DOHH2 (cell line): ENCODE measurements around the gene UTS2.

Experiments
- H3F3A ChIP-seq: fragments of 200-600 bp; sonication (generic), shearing (Covaris generic); 2 replicates; pipeline ENCODE4 v1.6.0; 2016; ENCODE audit warnings: antibody characterized with exemption, mild to moderate bottlenecking; ENCODE audit not compliant: control insufficient read depth, insufficient read depth
- H3K27ac ChIP-seq: fragments of 200-600 bp; sonication (generic); 2 replicates; pipeline ENCODE4 v1.5.1; 2014; ENCODE audit warnings: low read depth, mild to moderate bottlenecking, low read length, moderate library complexity
- H3K27me3 ChIP-seq: fragments of 200-600 bp; sonication (generic); 2 replicates; pipeline ENCODE4 v1.6.1; 2014; ENCODE audit warnings: mild to moderate bottlenecking, low read length, mixed read lengths; ENCODE audit not compliant: control insufficient read depth
- H3K36me3 ChIP-seq: fragments of 200-600 bp; sonication (generic); 2 replicates; pipeline ENCODE4 v1.6.1; 2014; ENCODE audit warnings: mild to moderate bottlenecking, low read length, moderate library complexity, mixed read lengths; ENCODE audit not compliant: control insufficient read depth
- H3K4me1 ChIP-seq: fragments of 200-600 bp; sonication (generic); 2 replicates; pipeline ENCODE4 v1.6.1; 2014; ENCODE audit warnings: mild to moderate bottlenecking, low read length, mixed read lengths; ENCODE audit not compliant: control insufficient read depth
- H3K4me2 ChIP-seq: fragments of 200-600 bp; sonication (generic); 2 replicates; pipeline ENCODE4 v1.6.0; 2014; ENCODE audit warnings: mild to moderate bottlenecking, low read length, moderate library complexity
- H3K4me3 ChIP-seq: fragments of 200-600 bp; sonication (generic); 2 replicates; pipeline ENCODE4 v1.5.1; 2014; ENCODE audit warnings: mild to moderate bottlenecking, low read length, mixed read lengths
- H3K79me2 ChIP-seq: fragments of 200-600 bp; sonication (generic); 2 replicates; pipeline ENCODE4 v1.6.1; 2014; ENCODE audit warnings: mild to moderate bottlenecking, low read length, mixed read lengths; ENCODE audit not compliant: control insufficient read depth
- H3K9me2 ChIP-seq: fragments of 200-600 bp; sonication (generic); replicated peaks from 2 replicates; pipeline ENCODE4 v1.6.1; 2014; ENCODE audit warnings: mild to moderate bottlenecking, low read length, mixed read lengths; ENCODE audit not compliant: control insufficient read depth
- H3K9me3 ChIP-seq: fragments of 200-600 bp; sonication (generic); 2 replicates; pipeline ENCODE4 v1.6.1; 2014; ENCODE audit warnings: antibody characterized with exemption, low read length, mixed read lengths; ENCODE audit not compliant: control insufficient read depth, insufficient read depth
- H4K20me1 ChIP-seq: fragments of 200-600 bp; sonication (generic); 2 replicates; pipeline ENCODE4 v1.6.0; 2014; ENCODE audit warnings: low read depth, mild to moderate bottlenecking, antibody characterized with exemption, low read length, moderate library complexity; ENCODE audit not compliant: control insufficient read depth, insufficient read depth
- EZH2phosphoT487 ChIP-seq: fragments of 200-600 bp; sonication (generic); IDR thresholded peaks from 2 replicates; pipeline ENCODE4 v1.6.1; 2017; ENCODE audit warnings: borderline replicate concordance, mild to moderate bottlenecking, antibody characterized with exemption, low read length, moderate library complexity, mixed read lengths
- TF ChIP-seq, protein P1 (sequence below): fragments of 200-600 bp; sonication (generic); IDR thresholded peaks from one replicate; pipeline ENCODE4 v1.5.1; 2014; ENCODE audit warnings: antibody characterized with exemption, mild to moderate bottlenecking, low read depth, low read length; ENCODE audit not compliant: poor library complexity, severe bottlenecking

The UTS2 gene

DNA sequence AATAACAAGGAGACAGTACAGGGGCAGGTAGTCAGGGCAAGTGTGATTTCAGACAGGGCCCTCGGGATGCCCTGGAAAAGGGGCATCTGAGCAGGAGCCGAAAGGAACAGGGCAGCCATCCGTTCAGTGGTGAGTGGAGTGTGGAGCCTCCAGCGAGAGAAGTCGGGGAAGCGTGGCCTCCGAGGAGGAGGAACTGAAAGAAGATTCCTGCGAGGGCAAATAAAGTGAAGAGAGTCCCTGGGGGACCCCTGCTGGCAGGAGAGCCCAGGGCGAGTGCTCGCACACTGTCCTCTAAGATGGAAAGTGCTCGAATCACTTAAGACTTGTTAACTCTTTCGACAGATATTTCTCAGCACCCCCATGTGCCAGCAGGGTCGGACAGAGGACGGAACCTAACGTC is 3.5 kb upstream of the UTS2 start:
- no peak for TF ChIP-seq EZH2phosphoT487
- TF ChIP-seq, protein P1, sequence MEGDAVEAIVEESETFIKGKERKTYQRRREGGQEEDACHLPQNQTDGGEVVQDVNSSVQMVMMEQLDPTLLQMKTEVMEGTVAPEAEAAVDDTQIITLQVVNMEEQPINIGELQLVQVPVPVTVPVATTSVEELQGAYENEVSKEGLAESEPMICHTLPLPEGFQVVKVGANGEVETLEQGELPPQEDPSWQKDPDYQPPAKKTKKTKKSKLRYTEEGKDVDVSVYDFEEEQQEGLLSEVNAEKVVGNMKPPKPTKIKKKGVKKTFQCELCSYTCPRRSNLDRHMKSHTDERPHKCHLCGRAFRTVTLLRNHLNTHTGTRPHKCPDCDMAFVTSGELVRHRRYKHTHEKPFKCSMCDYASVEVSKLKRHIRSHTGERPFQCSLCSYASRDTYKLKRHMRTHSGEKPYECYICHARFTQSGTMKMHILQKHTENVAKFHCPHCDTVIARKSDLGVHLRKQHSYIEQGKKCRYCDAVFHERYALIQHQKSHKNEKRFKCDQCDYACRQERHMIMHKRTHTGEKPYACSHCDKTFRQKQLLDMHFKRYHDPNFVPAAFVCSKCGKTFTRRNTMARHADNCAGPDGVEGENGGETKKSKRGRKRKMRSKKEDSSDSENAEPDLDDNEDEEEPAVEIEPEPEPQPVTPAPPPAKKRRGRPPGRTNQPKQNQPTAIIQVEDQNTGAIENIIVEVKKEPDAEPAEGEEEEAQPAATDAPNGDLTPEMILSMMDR = no peak
- Histone ChIP-seq H3K4me2 (0 out of 2 replicates have a peak overlapping the region, but pooled peaks have one; percentile 33), H3K9me2 (no peaks in the 10 kb centered on the region), H3K4me1 (peaks cover 8% of the 10 kb centered on the region), H4K20me1 (no peaks in the 10 kb centered on the region), H3K27ac (no peak overlapping the region), H3F3A (no peaks in the 10 kb centered on the region), H3K36me3 (no peaks in the 10 kb centered on the region), H3K27me3 (no peaks in the 10 kb centered on the region), H3K4me3 (no peak overlapping the region), H3K79me2 (no peaks in the 10 kb centered on the region), H3K9me3 (no peaks in the 10 kb centered on the region)

DNA sequence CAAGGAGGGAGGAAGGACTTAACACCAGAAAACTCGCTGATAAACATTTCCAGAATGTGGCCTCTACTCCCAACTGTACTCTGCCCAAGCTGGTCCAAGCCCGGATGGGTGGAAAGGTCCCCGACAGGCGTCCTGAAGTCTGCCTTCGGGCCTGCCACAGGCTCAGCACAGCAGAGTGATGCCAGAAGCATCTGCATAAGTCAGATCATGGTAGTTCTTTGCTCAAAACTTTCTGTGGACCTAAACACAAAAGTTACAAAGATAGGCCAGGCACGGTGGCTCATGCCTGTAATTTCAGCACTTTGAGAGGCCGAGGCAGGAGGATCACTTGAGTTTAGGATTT is 790 bp upstream of the UTS2 start:
- H3K79me2 ChIP-seq = no peaks in the 10 kb centered on the region
- no peaks in the 10 kb centered on the region for H3K27me3 ChIP-seq
- no peaks in the 10 kb centered on the region for H4K20me1 ChIP-seq
- H3K4me2 ChIP-seq = no peak overlapping the region
- no peaks in the 10 kb centered on the region for H3K9me2 ChIP-seq
- H3K9me3 ChIP-seq = no peaks in the 10 kb centered on the region
- H3K36me3 ChIP-seq = no peaks in the 10 kb centered on the region
- H3F3A ChIP-seq = no peaks in the 10 kb centered on the region
- no peak overlapping the region for H3K4me3 ChIP-seq
- peaks cover 8% of the 10 kb centered on the region for H3K4me1 ChIP-seq
- TF ChIP-seq, protein P1 = no peak
- no peak for TF ChIP-seq EZH2phosphoT487
- H3K27ac ChIP-seq = no peak overlapping the region

DNA sequence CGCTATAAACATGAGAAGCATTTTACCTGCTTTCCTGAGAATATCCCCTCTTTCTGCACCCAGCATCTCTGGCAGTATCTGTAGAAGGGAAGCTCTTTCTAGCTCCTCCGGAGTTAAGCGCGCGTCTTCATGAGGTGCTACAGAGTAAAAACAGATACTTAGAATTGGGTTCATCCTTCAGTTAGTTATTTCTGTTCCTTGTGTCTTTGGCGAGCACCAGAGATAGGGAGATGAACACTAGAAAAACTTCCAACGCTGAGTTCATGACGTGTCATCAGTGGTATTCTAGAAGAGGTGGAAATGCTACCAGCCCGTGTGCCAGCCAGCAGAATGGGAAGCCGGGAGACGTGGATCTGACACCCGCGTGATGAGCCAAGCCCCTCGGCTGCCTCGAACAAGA is 2.1 kb downstream of the UTS2 start:
- TF ChIP-seq, protein P1 = no peak
- TF ChIP-seq EZH2phosphoT487 = no peak
- no peaks in the 10 kb centered on the region for H3K9me2 ChIP-seq
- no peak overlapping the region for H3K4me2 ChIP-seq
- no peaks in the 10 kb centered on the region for H3K27me3 ChIP-seq
- no peaks in the 10 kb centered on the region for H3K4me1 ChIP-seq
- H3K27ac ChIP-seq = no peak overlapping the region
- H3K9me3 ChIP-seq = no peaks in the 10 kb centered on the region
- H3F3A ChIP-seq = no peaks in the 10 kb centered on the region
- H3K79me2 ChIP-seq = no peaks in the 10 kb centered on the region
- no peak overlapping the region for H3K4me3 ChIP-seq
- no peaks in the 10 kb centered on the region for H3K36me3 ChIP-seq
- no peaks in the 10 kb centered on the region for H4K20me1 ChIP-seq

DNA sequence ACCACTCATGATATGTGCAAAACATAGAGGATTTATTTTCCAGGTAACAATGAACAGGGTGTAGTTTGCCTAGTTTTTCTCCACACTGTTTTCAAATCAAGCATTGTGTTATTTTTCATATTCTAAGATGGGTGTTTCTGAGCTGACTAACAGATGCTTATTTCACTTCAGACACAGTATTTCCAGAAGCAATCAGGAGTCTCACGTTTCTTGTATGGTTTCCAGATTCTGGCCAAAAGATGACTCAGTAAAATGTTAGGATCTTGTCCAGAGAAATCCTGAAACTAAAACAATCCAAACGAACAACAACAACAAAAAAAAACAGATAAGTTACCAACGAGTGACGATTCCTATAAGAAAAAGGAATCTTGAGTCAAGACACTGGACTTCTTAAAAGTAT is 5.3 kb downstream of the UTS2 start:
- Histone ChIP-seq H3K79me2 (no peaks in the 10 kb centered on the region), H3K9me2 (no peaks in the 10 kb centered on the region), H3K4me1 (no peaks in the 10 kb centered on the region), H3F3A (no peaks in the 10 kb centered on the region), H3K36me3 (0 out of 2 replicates have a peak, but pooled peaks cover 4% of the 10 kb centered on the region), H3K27ac (no peak overlapping the region), H4K20me1 (no peaks in the 10 kb centered on the region), H3K9me3 (no peaks in the 10 kb centered on the region), H3K4me3 (no peak overlapping the region), H3K27me3 (no peaks in the 10 kb centered on the region), H3K4me2 (no peak overlapping the region)
- no peak for TF ChIP-seq EZH2phosphoT487
- TF ChIP-seq, protein P1 = no peak
